SK-N-SH (cell line): ENCODE data around the gene ERI3. TPM values are rescaled to one million over a fixed set of nuclear protein-coding genes. Genes with fewer than 3 reads are reported as not detected.

Experiments used
- CTCF ChIA-PET: fragments of 300-600, 350-600 bp; formaldehyde crosslinking; extraction: SDS; loops from one replicate; lab custom pipeline; 2021; lab: Yijun Ruan, JAX
- POLR2A ChIA-PET: fragments of 350-600 bp; sonication (Branson Sonifier 250); formaldehyde crosslinking; extraction: SDS; loops from one replicate; lab custom pipeline; 2020; ENCODE audit warnings: antibody characterized with exemption, inconsistent platforms; lab: Yijun Ruan, JAX
- DNase-seq: peaks from one replicate; pipeline ENCODE4 v3.0.0; 2012
- H2AFZ ChIP-seq: fragments of 200-600 bp; sonication (generic); 2 replicates; pipeline ENCODE4 v1.8.1; 2016; ENCODE audit warnings: antibody characterized with exemption, mild to moderate bottlenecking, low read depth
- H3F3A ChIP-seq: fragments of 200-600 bp; sonication (generic); replicated peaks from 2 replicates; pipeline ENCODE3; 2016; ENCODE audit warnings: antibody characterized with exemption, mild to moderate bottlenecking; ENCODE audit not compliant: insufficient read depth
- H3K27ac ChIP-seq, 2 experiments: fragments of 200-500 bp in 1 of 2; fragments of 200-600 bp in 1 of 2; sonication (Bioruptor generic) in 1 of 2; sonication (generic), shearing (Covaris generic) in 1 of 2; 2 replicates each; pipeline versions ENCODE4 v1.5.1 to v1.6.1; 2014 to 2016; ENCODE audit warnings: low read depth in 2 of 2, inconsistent platforms in 1 of 2, low read length in 1 of 2, mild to moderate bottlenecking in 1 of 2, mixed read lengths in 1 of 2
- H3K27me3 ChIP-seq: fragments of 200-600 bp; sonication (generic), shearing (Covaris generic); 2 replicates; pipeline ENCODE4 v1.6.1; 2016; ENCODE audit warnings: mixed run types; ENCODE audit not compliant: insufficient read depth
- H3K36me3 ChIP-seq, 2 experiments: fragments of 200-500 bp in 1 of 2; fragments of 200-600 bp in 1 of 2; sonication (Bioruptor generic) in 1 of 2; sonication (generic) in 1 of 2; replicated peaks in 1 of 2; 2 replicates each; pipeline versions ENCODE3 to v1.5.1; 2014 to 2016; ENCODE audit warnings: low read length in 1 of 2, mild to moderate bottlenecking in 1 of 2; ENCODE audit not compliant: insufficient read depth in 2 of 2, control insufficient read depth in 1 of 2
- H3K4me1 ChIP-seq, 2 experiments: fragments of 200-500 bp in 1 of 2; fragments of 200-600 bp in 1 of 2; sonication (Bioruptor generic) in 1 of 2; sonication (generic), shearing (Covaris generic) in 1 of 2; 2 replicates each; pipeline versions ENCODE4 v1.5.1 to v1.6.1; 2014 to 2016; ENCODE audit warnings: low read depth in 1 of 2, low read length in 1 of 2, mixed run types in 1 of 2; ENCODE audit not compliant: insufficient read depth in 2 of 2, control insufficient read depth in 1 of 2
- H3K4me2 ChIP-seq: fragments of 200-600 bp; sonication (generic), shearing (Covaris generic); 2 replicates; pipeline ENCODE4 v1.6.1; 2017; ENCODE audit warnings: mixed run types
- H3K4me3 ChIP-seq, 2 experiments: fragments of 200-500 bp in 1 of 2; fragments of 200-600 bp in 1 of 2; sonication (Bioruptor generic) in 1 of 2; sonication (generic), shearing (Covaris generic) in 1 of 2; 2 replicates each; pipeline versions ENCODE4 v1.5.1 to v1.8.1; 2014 to 2016; ENCODE audit warnings: low read depth in 2 of 2, inconsistent platforms in 1 of 2, low read length in 1 of 2, mild to moderate bottlenecking in 1 of 2, mixed read lengths in 1 of 2, moderate library complexity in 1 of 2
- H3K79me2 ChIP-seq: fragments of 200-600 bp; sonication (generic); 2 replicates; pipeline ENCODE4 v1.8.1; 2017; ENCODE audit warnings: mild to moderate bottlenecking; ENCODE audit not compliant: insufficient read depth
- H3K9ac ChIP-seq: fragments of 200-600 bp; sonication (generic); 2 replicates; pipeline ENCODE4 v1.6.1; 2017; ENCODE audit warnings: mixed run types
- H3K9me2 ChIP-seq: fragments of 200-600 bp; sonication (generic); 2 replicates; pipeline ENCODE4 v1.6.1; 2017; ENCODE audit warnings: mixed run types
- H3K9me3 ChIP-seq: fragments of 200-600 bp; sonication (generic); 2 replicates; pipeline ENCODE4 v1.6.1; 2017; ENCODE audit warnings: mixed run types, mild to moderate bottlenecking, moderate library complexity
- H4K20me1 ChIP-seq: fragments of 200-600 bp; sonication (generic); 2 replicates; pipeline ENCODE4 v1.6.1; 2017; ENCODE audit warnings: mild to moderate bottlenecking, mixed run types; ENCODE audit not compliant: insufficient read depth
- CHD2 ChIP-seq: fragments of 150-350 bp; IDR thresholded peaks from 2 replicates; pipeline ENCODE4 v1.6.1; 2018; ENCODE audit warnings: low read length; ENCODE audit not compliant: partially characterized antibody
- CTCF ChIP-seq: fragments of 200-600 bp; sonication (generic); IDR thresholded peaks from 2 replicates; pipeline ENCODE4 v1.6.1; 2017; ENCODE audit warnings: antibody characterized with exemption, mild to moderate bottlenecking, moderate library complexity
- ELF1 ChIP-seq: IDR thresholded peaks from 2 replicates; pipeline ENCODE4 v1.4.0; 2012
- FOXJ3 ChIP-seq: sonication (generic); formaldehyde crosslinking; IDR thresholded peaks from 2 replicates; pipeline ENCODE4 v1.5.1; 2020; ENCODE audit warnings: mild to moderate bottlenecking, missing genetic modification reagents
- FOXM1 ChIP-seq: IDR thresholded peaks from 2 replicates; pipeline ENCODE4 v1.4.0; 2012; ENCODE audit warnings: low read depth, mild to moderate bottlenecking
- GATA2 ChIP-seq: sonication (generic); formaldehyde crosslinking; IDR thresholded peaks from 2 replicates; pipeline ENCODE4 v1.5.0; 2020; ENCODE audit warnings: mild to moderate bottlenecking, missing genetic modification reagents
- JUND ChIP-seq: IDR thresholded peaks from 2 replicates; pipeline ENCODE4 v1.4.0; 2012
- MAX ChIP-seq: IDR thresholded peaks from 2 replicates; pipeline ENCODE4 v1.4.0; 2012; ENCODE audit warnings: low read depth
- MEF2A ChIP-seq: IDR thresholded peaks from 2 replicates; pipeline ENCODE4 v1.4.0; 2012; ENCODE audit warnings: low read depth, borderline replicate concordance
- MXI1 ChIP-seq: IDR thresholded peaks from 2 replicates; pipeline ENCODE4 v1.6.1; 2012; ENCODE audit warnings: mild to moderate bottlenecking, low read depth, low read length, improper control_type of control experiment
- NFIC ChIP-seq: IDR thresholded peaks from 2 replicates; pipeline ENCODE4 v1.4.0; 2012; ENCODE audit warnings: borderline replicate concordance
- PBX3 ChIP-seq: IDR thresholded peaks from 2 replicates; pipeline ENCODE4; 2012
- RCOR1 ChIP-seq: fragments of 150-350 bp; IDR thresholded peaks from 2 replicates; pipeline ENCODE4 v1.6.1; 2017; ENCODE audit warnings: antibody characterized with exemption, low read length
- REST ChIP-seq: IDR thresholded peaks from 2 replicates; pipeline ENCODE4 v1.6.1; 2012; ENCODE audit warnings: mild to moderate bottlenecking, low read depth, low read length, moderate library complexity
- SIN3A ChIP-seq: IDR thresholded peaks from 2 replicates; pipeline ENCODE4 v1.6.1; 2012; ENCODE audit warnings: low read depth, mild to moderate bottlenecking, low read length, moderate library complexity, borderline replicate concordance
- SMC3 ChIP-seq: IDR thresholded peaks from 2 replicates; pipeline ENCODE4 v1.6.1; 2012; ENCODE audit warnings: low read depth, low read length, improper control_type of control experiment
- TCF12 ChIP-seq: IDR thresholded peaks from 2 replicates; pipeline ENCODE4 v1.4.0; 2012
- TEAD4 ChIP-seq: IDR thresholded peaks from 2 replicates; pipeline ENCODE4 v1.4.0; 2012; ENCODE audit warnings: mild to moderate bottlenecking, borderline replicate concordance; ENCODE audit not compliant: insufficient read depth
- USF1 ChIP-seq: IDR thresholded peaks from 2 replicates; pipeline ENCODE4 v1.4.0; 2012; ENCODE audit warnings: low read depth, borderline replicate concordance
- YY1 ChIP-seq: IDR thresholded peaks from 2 replicates; pipeline ENCODE4 v1.4.0; 2012; ENCODE audit warnings: low read depth, mild to moderate bottlenecking
- WGBS: methylation state at CpG from one replicate; pipeline ENCODE4 v1.1.6; 2017; ENCODE audit warnings: low lambda C conversion rate; 5-methylcytosine and 5-hydroxymethylcytosine counted together
- polyA plus RNA-seq, 3 experiments: library from polyadenylated mRNA; depleted of rRNA; stranded (reverse); fragments of >200 nt; gene quantifications; 2 replicates each; pipeline ENCODE4 v1.2.3, GENCODE V29; 2012

ERI3 gene
- polyA plus RNA-seq, 1 of the 3 experiments (the other 2 are of a cell fraction) = 60.7 TPM

- H3K4me2 ChIP-seq = no peak overlapping the region
- no peak overlapping the region for H3K9ac ChIP-seq
- H3K27ac ChIP-seq = no peak overlapping the region
- POLR2A ChIA-PET = no interaction called here
- 98% methylated on average over 10 of the region's 10 CpGs for WGBS
- no peak overlapping the region for H3K4me3 ChIP-seq
- no peaks in the 10 kb centered on the region for H3K79me2 ChIP-seq
- no peaks in the 10 kb centered on the region for H4K20me1 ChIP-seq
- H3K9me2 ChIP-seq = no peaks in the 10 kb centered on the region
- peaks cover 26 to 74% of the 10 kb centered on the region in 2 experiments for H3K36me3 ChIP-seq
- no peaks in the 10 kb centered on the region; a peak in 1 of 4 replicates for H3K4me1 ChIP-seq
- no peaks in the 10 kb centered on the region for H3K27me3 ChIP-seq
- H3K9me3 ChIP-seq = no peaks in the 10 kb centered on the region
- no peaks in the 10 kb centered on the region for H3F3A ChIP-seq
- H2AFZ ChIP-seq = no peak overlapping the region
- DNase-seq = no peak
- TF ChIP-seq TCF12 (no peak), NFIC (no peak), SIN3A (no peak), RCOR1 (no peak), JUND (no peak), SMC3 (no peak), ELF1 (no peak), YY1 (no peak), MAX (no peak)
- TF ChIP-seq, all 33 proteins: peak for 0
- CTCF ChIA-PET = interaction anchor here (0.7 to 3.1 kb wide), 4 partner anchors 18 to 99 kb away, joined by 3 to 16 read pairs (median 6); partner anchors contain the start of gene DMAP1
These were observed 42.5 kb downstream of the ERI3 start for GRCh38 chr1:44312399-44313196.

GRCh38 chr1:44310006-44310405, 45.1 kb downstream of the ERI3 start:
- Histone ChIP-seq H3K27ac (no peak overlapping the region), H3K4me1 (no peaks in the 10 kb centered on the region; a peak in 1 of 4 replicates), H3K9me2 (no peaks in the 10 kb centered on the region), H3K9me3 (no peaks in the 10 kb centered on the region), H4K20me1 (no peaks in the 10 kb centered on the region), H2AFZ (no peak overlapping the region), H3K79me2 (no peaks in the 10 kb centered on the region), H3K36me3 (peaks cover 21 to 79% of the 10 kb centered on the region in 2 experiments), H3K4me2 (no peak overlapping the region), H3K4me3 (no peak overlapping the region), H3K27me3 (no peaks in the 10 kb centered on the region), H3K9ac (no peak overlapping the region), H3F3A (no peaks in the 10 kb centered on the region)
- CTCF ChIA-PET = interaction anchor here (0.6 kb wide), 1 partner anchor 17 kb away, joined by 3 read pairs; no protein-coding TSS in a partner anchor
- POLR2A ChIA-PET = no interaction called here
- DNase-seq = no peak
- 100% methylated on average over 3 of the region's 3 CpGs for WGBS
- TF ChIP-seq MEF2A (no peak), SMC3 (no peak), CHD2 (no peak), TCF12 (no peak), CTCF (no peak), YY1 (no peak), FOXM1 (no peak), ELF1 (no peak), USF1 (no peak), GATA2 (CRISPR knock-in tag) (no peak), TEAD4 (no peak), PBX3 (no peak), MXI1 (no peak), FOXJ3 (CRISPR knock-in tag) (no peak), REST (no peak)
